Stimulated activated CD4-positive, alpha-beta T cell treated with anti-CD3 and anti-CD28 coated beads, Interleukin-1b, Interleukin-23, amount 100 ng/mL, for 1 hour (primary cell): ENCODE results near the gene CMPK2.
"Not testable (repeated sequence)": the region's sequence is repeated elsewhere in the genome, so short reads cannot be mapped to it uniquely, and the experiment has no call there.

Source experiments
- DNase-seq, 2 donors: peaks; one replicate each; pipeline ENCODE4 v3.0.0-alpha.2; 2020; ENCODE audit warnings: low read depth in 2 of 2

Gene CMPK2

DNA sequence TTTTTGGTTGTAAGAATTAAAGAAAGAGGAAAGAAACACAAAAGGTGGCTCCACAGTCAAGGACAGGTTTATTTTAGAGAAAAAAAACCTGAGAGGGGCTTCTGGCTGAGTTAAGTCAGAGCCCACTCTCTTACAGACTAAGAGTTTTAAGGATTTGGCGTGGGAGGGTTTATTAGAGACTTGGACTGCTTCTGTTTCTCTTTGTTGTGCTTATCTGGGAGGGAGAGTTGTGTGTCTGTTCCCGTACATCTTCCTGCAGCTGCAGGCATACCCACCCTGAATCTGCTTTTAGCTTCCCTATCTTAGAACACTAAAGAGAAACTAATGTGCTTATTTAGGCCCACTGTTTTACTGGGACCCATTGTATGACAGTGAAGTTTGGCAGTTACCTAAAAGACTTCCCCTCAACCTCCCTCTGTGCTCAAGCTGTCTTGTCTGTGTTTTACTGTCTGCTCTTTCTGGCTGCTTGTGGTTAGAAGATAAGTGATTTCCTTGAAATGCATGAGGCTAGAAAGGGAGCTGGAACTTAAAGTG, 14.6 kb upstream of the CMPK2 start:
- DNase-seq: no peak

DNA sequence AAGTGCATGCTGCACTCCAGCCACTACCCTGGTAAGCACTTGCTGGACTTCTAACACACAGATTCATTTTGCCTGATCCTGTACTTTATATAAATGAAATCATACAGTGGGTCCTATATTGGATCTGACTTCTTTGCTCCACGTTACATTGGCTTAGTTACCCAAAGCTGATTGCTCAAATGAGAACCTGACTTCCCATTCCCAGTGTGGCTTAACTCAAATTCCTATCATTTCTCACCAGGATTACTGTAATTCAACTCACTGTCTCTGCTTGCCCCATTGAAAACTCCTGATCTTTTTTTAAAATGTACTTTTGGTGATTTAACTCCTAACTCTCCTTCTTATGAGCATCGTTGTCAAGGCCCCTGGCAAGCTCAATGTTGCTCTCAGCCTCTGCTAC, 13.3 kb upstream of the CMPK2 start:
- DNase-seq: no peak

DNA sequence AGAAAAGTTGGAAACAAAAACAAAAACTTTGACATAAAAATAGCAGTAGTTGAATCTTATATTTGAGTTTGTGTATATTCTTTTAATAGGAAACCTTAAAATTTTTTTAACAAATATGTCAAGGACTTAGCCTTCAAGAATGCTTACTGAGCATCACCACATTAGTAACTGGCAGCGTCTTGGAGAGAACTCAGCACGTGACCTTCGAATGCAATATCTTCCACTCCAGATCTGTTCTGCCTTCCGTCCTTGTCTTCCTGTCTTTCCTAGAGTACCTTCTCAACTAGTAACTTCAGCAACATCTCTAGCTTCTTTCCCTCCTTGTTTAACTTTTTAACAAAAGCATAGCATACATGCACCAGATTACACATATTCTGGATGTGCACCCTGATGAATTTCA, 12.8 kb upstream of the CMPK2 start:
- DNase-seq: no peak

DNA sequence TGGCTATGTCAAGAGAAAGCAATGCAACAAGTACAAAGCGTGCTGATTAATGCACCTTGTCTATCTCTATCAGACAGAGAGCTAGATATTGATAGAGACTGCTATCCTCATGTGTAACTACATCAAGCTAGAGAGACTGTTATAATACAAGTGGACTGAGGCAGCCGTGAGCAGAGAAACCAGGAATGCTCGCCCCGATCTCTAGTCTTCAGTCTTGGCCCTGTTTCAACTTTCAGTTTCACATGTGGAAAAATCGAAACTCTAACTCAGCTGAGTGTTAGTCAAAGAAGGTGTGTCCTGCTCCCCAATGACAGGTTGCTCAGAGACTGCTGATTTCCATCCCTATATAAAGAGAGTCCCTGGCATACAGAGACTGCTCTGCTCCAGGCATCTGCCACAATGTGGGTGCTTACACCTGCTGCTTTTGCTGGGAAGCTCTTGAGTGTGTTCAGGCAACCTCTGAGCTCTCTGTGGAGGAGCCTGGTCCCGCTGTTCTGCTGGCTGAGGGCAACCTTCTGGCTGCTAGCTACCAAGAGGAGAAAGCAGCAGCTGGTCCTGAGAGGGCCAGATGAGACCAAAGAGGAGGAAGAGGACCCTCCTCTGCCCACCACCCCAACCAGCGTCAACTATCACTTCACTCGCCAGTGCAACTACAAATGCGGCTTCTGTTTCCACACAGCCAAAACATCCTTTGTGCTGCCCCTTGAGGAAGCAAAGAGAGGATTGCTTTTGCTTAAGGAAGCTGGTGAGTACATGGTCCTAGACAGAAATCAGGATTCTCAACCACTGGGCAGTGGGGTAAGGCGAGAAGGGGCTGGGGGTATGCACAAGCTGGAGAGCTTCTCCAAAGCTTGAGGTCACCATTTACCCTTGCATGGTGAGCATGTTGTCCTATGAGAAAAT, 11.9 kb upstream of the CMPK2 start, which contains the start of gene RSAD2:
Gene RSAD2 (plus strand): TSS at position 376 of the 903 bp plus-strand sequence. CDS start 24 bp downstream, at position 400.
- no peak for DNase-seq

DNA sequence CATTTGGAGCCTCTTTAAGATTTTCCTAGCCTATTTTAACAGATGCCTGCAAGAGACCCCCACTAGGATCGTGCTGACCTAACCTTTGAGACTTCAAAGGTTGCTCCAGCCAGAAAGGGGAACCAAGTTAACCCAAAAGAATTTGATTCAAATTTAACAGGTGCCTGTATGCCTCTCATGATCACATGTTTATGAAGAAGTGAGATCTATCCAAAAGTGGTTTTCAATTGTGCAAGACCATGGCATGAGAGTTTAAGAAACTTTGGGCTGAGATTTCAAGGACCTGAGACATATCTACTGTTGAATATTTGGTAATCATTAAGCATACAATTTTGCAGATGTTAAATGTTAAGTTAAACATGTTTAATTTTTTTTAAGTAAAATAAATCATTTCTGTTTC, 10.6 kb upstream of the CMPK2 start:
- DNase-seq: no peak

DNA sequence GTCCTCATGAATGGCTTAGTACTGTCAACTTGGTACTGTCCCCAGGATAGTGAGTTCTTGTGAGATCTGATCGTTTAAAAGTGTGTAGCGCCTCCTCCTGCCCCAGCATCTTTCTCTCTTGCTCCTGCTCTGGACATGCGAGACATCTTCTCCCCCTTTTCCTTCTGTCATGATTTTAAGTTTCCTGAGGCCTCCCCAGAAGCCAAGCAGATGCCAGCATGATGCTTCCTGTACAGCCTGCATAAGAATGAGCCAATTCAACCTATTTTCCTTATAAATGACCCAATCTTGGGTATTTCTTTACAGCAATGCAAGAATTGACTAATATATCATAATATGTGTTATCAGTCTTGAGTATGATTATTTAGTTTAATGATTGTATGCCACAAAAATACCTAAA, 8.3 kb upstream of the CMPK2 start:
- DNase-seq: no peak

DNA sequence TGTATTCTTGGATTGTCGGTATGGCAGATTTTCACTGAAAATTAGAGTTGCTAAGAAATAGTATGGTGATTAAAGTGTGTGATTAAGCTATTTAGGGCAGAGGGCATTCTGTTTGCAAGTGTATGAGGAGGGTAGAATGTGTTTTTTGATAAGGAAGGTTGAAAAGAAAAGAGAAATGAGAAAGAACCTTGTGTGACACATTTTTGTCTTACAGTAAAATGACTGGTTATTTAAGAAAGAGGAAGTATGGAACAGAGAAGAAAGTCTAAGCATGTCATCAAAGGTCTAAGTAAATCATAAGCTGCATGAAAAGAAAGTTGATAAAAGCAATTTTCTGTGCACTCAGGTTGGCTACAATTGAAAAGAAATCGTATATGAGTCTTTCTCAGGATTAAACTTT, 6.7 kb upstream of the CMPK2 start:
- DNase-seq: no peak

DNA sequence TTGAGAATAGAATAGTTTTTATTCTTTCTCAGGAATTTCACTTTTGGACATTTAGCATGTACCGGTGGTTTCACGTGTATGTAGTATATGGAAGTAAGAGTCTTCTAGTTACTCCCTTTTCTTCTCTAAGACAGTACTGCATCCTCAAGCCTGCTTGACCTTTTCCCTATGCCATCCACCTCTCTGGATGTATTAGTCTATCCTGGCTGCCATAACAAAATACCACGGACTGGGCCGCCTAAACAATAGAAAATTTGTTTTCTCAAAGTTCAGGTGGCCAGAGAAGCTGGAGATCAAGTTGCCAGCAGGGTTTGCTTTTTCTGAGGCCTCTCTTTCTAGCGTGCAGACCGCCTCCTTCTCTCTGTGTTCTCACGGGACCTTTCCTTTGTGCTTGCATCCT, 1.3 kb upstream of the CMPK2 start:
- no peak for DNase-seq

DNA sequence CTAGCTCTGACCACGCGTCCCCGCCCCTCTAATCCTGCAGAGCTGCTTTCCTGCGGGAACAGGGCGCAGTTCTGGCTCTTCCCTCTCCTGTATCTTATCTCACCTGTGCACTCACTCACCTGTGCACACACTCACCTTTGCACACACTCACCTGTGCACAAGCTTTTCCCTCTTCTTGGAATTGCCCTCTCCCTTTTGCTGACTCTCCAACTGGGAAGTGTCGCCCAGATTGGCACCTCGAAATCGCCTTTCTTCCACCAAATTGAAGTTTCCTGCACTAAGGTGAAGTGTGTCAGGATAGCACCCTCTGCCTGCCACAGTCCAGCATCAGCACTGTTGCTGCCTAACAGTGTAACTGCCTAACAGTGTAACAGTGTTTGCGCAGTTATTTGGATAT, 566 bp upstream of the CMPK2 start:
- DNase-seq: no peak

DNA sequence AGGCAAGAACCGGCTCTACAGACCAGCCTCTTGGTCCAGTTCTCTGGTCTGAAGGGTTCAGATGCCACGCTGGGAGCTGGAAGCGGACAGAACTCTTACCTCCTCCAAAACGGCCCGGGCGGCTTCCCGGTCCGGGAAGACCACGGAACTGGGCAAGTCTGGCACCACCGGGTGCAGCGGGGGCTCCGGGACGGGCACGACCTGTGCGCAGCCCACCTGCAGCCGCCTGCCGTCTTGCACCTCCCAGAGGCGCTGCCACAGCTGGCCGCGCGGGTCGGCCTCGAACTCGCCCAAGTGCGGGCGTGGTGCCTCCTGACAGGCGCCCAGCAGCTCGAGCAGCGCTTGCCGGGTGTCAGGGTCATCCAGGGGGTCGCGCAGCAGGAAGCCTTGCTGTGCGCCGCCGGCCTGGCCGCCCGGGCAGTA, 773 bp downstream of the CMPK2 start:
- no peak for DNase-seq

DNA sequence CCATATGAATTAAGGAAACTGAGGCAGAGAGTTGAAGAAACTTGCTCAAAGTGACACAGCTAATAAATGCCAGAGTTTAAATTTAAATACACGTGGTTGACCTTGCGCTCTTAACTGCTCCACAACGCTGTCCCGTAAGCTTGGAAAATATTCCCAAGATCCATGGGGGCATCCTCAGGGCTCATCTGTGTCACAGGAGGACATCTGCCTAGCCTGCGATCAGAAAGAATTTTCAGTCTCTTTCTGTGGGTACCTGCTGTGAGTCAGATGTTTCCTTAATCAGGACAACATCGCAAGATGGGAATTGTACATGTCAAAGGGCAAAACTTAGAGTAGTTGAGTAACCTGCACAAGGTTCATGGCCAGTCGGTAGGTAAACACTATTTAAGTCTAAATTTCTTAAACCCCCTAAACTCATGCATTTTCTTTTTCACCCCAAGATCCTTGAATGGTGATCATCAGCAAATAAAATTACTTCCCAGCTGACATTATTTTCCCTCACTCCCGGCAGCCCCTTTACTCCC, 1.4 kb downstream of the CMPK2 start:
- no peak for DNase-seq

DNA sequence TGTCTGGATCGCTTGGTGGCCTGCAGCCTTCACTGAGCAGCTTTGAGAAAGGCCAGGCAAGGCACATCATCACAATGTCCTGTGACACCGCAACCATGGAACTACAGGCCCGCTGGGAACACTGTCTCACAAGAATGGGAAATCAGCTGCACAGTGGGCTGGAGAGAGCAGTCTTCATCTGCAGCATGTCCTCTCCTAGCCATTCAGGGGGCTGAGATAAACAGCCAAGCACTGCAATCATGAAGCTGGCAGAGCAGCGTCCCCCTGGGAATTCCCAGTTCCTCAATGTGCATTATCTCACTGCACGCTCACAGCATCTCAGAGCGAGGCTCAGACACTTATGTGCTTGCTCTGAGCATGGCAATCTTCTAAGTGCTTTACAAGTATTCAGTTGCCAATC, 1.9 kb downstream of the CMPK2 start:
- DNase-seq: no peak

DNA sequence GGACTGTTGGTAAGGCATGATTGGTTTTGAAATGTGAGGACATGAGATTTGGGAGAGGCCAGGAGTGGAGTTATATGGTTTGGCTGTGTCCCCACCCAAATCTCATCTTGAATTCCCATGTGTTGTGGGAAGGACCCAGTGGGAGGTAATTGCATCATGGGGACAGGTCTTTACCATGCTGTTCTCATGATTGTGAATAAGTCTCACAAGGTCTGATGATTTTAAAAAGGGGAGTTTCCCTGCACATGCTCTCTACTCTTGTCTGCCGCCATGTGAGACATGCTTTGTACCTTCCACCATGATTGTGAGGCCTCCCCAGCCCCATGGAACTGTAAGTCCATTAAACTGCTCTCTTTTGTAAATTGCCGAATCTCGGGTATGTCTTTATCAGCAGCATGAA, 5.4 kb downstream of the CMPK2 start:
- DNase-seq: no peak

DNA sequence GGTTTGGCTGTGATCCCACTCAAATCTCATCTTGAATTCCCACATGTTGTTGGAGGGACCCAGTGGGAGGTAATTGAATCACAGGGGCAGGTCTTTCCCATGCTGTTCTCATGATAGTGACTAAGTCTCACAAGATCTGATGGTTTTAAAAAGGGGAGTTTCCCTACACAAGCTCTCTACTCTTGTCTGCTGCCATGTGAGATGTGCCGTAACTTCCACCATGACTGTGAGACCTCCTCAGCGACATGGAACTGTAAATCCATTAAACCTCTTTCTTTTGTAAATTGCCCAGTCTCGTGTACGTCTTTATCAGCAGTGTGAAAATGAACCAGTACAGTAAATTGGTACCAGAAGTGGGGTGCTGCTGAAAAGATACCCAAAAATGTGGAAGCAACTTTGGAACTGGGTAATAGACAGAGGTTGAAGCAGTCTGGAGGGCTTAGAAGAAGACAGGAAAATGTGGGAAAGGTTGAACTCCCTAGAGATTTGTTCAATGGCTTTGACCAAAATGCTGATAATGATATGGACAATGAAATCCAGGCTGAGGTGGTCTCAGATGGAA, 7.2 kb downstream of the CMPK2 start:
- DNase-seq: not testable (repeated sequence)

DNA sequence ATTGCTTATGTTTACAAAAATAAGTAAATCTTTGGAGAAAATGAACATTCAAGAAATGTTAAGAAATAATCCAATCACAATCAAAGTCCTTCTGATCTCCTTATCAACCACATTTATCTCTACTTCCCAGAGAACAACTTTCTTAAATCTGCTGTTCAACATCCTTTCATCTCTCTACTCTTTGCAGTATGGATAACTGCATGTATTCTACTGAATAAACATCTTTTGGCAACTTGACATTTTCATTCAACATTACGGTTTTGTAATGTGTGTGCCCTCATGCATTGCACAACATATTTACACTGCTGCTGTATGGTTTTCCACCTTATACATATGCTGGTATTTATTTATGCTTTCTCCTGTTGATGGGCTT, 9.2 kb downstream of the CMPK2 start:
- DNase-seq: no peak

DNA sequence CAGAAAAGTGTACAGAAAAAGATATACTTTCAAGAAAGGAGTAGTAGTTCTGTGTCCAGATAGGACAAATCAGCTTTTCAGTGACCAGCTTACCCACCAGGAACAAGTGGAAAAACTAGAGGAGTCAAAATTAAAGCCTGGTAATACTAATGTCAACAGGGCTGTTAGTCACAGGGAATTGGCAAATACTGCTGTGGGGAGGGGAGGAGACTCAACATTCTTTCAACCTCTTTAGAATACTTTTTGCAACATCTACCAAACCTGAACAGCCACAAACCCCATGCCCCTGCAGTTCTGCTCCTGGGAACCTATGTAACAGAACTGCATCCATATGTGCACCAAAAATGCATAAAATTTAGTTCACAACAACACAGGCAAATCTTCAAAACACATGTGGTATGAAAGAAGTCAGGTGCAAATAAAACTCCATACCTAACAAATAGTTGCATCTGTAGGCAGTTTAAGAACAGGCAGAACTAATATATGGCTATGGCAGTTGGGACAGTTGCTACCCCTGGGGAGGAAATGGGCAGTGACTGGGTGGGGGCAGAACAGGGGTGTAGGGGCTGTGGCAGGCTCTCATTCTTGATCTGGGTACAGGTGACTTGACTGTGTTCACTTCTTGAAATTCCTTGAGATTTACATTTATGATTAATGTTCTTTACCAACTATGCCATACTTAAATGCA, 9.7 kb downstream of the CMPK2 start:
- no peak for DNase-seq

DNA sequence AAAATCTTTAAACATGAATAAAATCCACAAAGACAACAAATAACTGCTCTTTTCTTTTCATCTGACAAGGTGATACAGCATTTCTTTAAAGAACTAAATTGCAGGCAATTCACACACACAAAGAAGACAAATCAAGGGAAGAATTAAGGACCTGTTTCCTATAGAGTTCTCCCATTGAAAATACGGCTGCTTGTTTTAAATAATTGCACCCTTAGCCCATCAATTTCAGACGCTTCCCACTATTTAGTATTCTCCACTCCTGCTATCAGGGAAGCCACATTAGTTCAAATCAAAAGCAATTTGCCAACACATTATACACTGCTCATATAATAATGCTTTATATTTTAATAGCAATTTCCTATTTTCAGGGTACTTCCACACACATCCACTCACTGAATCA, 11.3 kb downstream of the CMPK2 start:
- no peak for DNase-seq

DNA sequence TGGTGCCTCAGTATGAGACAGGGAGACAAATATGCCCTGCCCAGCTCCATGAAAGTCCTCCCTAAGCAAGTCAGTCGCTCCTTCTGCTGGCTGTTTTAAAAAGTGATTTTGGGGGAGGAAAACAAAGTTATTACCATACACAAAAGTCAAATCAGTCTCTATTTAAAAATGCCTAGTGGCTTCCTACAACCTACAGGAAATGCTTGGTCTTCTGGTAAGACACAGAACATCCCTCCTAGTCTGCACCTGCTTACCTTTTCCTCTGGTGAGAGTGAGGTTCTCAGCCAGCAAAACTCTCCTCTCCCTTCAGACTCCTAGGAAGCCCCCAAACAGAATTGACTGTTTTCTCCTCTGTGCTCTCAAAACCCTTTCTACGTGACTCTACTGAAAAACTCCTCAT, 13.5 kb downstream of the CMPK2 start:
- DNase-seq: no peak

DNA sequence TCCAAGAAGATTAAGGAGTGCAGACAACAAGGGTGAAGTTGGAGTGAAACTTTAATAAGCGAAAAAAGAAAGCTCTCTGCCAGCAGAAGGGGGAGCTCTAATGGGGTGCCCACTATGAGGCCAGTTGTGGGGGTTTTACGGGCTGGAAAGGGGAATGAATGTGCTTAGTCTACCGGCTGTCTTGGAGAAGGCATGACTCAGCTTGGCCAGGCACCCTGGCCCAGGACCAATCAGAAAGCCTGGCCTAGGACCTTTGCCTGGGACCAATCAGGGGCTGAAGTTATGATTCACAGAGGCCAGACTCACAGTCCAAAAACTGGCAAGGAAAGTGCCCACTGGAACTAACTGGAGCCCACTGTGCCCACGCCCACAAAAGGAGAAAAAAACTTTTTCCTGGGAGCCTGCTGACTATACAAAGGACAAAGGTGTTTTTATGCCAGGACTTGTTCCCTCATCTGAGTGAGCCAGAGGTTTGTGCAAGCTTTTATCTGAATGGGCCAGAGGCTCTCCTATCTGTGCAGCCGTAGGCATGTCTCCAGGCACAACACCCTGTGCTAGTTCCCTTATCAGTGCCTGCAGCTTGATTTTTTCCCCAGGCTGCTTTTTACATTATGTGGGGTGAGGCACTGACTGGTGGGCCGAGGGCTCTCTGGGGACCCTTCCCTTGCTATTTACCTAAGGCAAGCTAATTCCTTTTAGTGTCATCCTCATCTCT, 18.6 kb downstream of the CMPK2 start:
- no peak for DNase-seq

DNA sequence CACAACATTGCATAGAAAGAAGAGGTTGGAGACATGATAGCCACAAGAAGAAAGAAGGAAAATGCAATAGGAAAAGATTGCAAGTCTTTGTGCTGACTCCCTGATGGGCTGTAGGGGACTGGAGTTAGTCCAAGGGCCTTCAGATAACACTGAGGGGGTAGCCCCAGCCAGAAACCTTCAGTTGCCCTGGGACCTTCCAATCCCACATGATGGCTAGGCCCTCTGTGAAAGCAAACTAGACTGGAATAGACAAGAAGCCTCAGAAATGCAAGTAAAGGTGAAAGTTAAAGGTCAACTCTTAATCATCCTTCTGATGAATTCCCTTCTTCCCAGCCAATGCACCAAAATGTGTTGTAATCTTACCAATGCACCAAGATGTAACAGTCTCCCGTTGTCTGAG, 19.2 kb downstream of the CMPK2 start:
- no peak for DNase-seq

DNA sequence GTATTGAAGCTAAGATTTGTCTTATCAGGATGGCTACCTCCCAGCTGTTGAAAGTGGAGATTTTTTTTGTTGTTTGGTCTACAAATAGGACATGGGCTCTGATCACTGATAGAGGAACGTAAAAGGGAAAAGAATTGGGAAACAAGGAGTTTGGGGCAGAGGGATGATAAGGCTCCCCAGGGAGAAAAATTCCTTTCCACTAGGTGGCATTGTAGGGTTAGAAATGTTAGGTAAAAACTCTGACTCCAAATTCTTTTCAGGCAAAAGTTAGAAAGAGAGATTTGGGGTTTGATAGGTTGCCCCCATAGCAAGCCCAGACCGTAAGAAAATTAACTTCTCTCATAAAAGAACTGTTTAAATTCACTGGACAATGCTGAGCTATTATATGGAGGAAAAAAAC, 19.8 kb downstream of the CMPK2 start:
- DNase-seq: no peak

DNA sequence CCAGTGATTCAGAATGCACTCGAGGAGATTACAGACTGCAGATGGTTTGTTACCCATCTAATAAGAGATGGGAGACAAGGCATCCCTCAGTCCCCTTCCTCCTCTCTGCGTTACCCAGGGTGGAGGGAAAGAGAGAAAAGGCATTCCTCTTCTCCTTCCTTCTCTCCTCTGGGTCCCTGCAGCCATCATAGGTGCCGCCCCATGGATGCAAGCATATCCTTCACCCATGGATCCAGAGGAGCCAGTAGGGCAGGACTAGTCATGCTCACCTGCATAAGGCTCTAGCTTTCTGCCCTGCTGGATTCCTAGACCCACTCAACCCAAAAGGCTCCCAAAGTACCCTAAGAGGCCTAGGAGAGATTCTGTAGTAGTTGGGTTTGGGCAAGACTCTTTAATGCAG, 20.4 kb downstream of the CMPK2 start:
- DNase-seq: no peak
